Kidney (tissue), 2 donors: ENCODE data around the gene LUC7L3. TPM values are rescaled to one million over a fixed set of nuclear protein-coding genes. Genes with fewer than 3 reads are reported as not detected.

Experiments used
- microRNA-seq: library from miRNA; unstranded; fragments of <30 nt; microRNA quantifications from one replicate; pipeline ENCODE4 v1.2.0, GENCODE V29; 2020
- polyA plus RNA-seq: library from polyadenylated mRNA; stranded (reverse); fragments of 350-450 nt; fragmentation: Illumina TruSeq; extraction: RNeasy Lipid Tissue Mini Kit (QIAGEN cat#74804); gene quantifications from one replicate; pipeline ENCODE4 v1.2.3, GENCODE V29; 2014; ENCODE audit warnings: low read depth, low replicate concordance; ENCODE audit not compliant: insufficient read depth
- total RNA-seq: library from RNA; stranded (reverse); fragmentation: NEBNext Ultra II Directional; extraction: Animal tissue kit (Norgen Biotek cat#: 25700); gene quantifications from one replicate; pipeline ENCODE4 v1.2.1, GENCODE V29; 2021
- donor health status: DM: yes; HTN: yes; CAD: no.

LUC7L3 gene
- total and polyA plus RNA-seq, 2 donors from 2014 or later: 74.3 to 91.9 TPM

Small RNA genes lying within 50 kb of the gene (microRNA-seq; reads per million reads assigned to microRNA genes)
- not detected for gene MIR8059

Other genes starting within 250 kb of the LUC7L3 start
- 38.9 TPM for gene RSAD1, start 240.7 kb upstream of the LUC7L3 start, total RNA-seq
- gene RSAD1, start 240.7 kb upstream of the LUC7L3 start, polyA plus RNA-seq: 39.9 TPM
- 0.72 TPM for gene MYCBPAP, start 211.2 kb upstream of the LUC7L3 start, total RNA-seq
- gene MYCBPAP, start 211.2 kb upstream of the LUC7L3 start, polyA plus RNA-seq: 2.9 TPM
- 5.0 TPM for gene EPN3, start 186.9 kb upstream of the LUC7L3 start, total RNA-seq
- 28.7 TPM for gene EPN3, start 186.9 kb upstream of the LUC7L3 start, polyA plus RNA-seq
- 60.4 TPM for gene SPATA20, start 172.4 kb upstream of the LUC7L3 start, total RNA-seq
- gene SPATA20, start 172.4 kb upstream of the LUC7L3 start, polyA plus RNA-seq: 52.7 TPM
- gene CACNA1G, start 158.9 kb upstream of the LUC7L3 start, total RNA-seq: 0.06 TPM
- gene CACNA1G, start 158.9 kb upstream of the LUC7L3 start, polyA plus RNA-seq: not detected
- 156 TPM for gene ABCC3, start 84.7 kb upstream of the LUC7L3 start, total RNA-seq
- gene ABCC3, start 84.7 kb upstream of the LUC7L3 start, polyA plus RNA-seq: 9.3 TPM
- 37.6 TPM for gene ANKRD40, start 11.7 kb upstream of the LUC7L3 start, total RNA-seq
- gene ANKRD40, start 11.7 kb upstream of the LUC7L3 start, polyA plus RNA-seq: 15.8 TPM
- gene ANKRD40CL, start 47.9 kb downstream of the LUC7L3 start, total RNA-seq: not detected
- gene ANKRD40CL, start 47.9 kb downstream of the LUC7L3 start, polyA plus RNA-seq: not detected
- gene WFIKKN2, start 116.0 kb downstream of the LUC7L3 start, total RNA-seq: 0.09 TPM
- gene WFIKKN2, start 116.0 kb downstream of the LUC7L3 start, polyA plus RNA-seq: not detected
- 141 TPM for gene TOB1, start 146.8 kb downstream of the LUC7L3 start, total RNA-seq
- gene TOB1, start 146.8 kb downstream of the LUC7L3 start, polyA plus RNA-seq: 52.5 TPM